Fibroblast of the aortic adventitia (primary cell): Measurements from ENCODE around the gene KCNJ15. TPM values are rescaled to one million over a fixed set of nuclear protein-coding genes. Genes with fewer than 3 reads are reported as not detected.
A peak's percentile ranks its signal among the peaks of the same experiment; 100 is the strongest.
"Not testable (repeated sequence)": the region's sequence is repeated elsewhere in the genome, so short reads cannot be mapped to it uniquely, and the experiment has no call there.

Source experiments
- DNase-seq: peaks from one replicate; pipeline ENCODE4 v3.0.0-alpha.2; 2010; ENCODE audit warnings: low read depth
- H3K4me3 ChIP-seq: 2 replicates; pipeline ENCODE4 v1.5.1; 2011; ENCODE audit warnings: low read depth, mild to moderate bottlenecking, control low read depth, low read length, moderate library complexity
- CTCF ChIP-seq: IDR thresholded peaks from 2 replicates; pipeline ENCODE4 v1.5.1; 2011; ENCODE audit warnings: mild to moderate bottlenecking, low read length, control low read depth, inconsistent platforms; ENCODE audit not compliant: insufficient read depth
- total RNA-seq: library from RNA; depleted of rRNA; stranded (reverse); fragments of >200 nt; gene quantifications from 2 replicates; pipeline ENCODE4 v1.2.3, GENCODE V29; 2012; ENCODE audit warnings: low replicate concordance

KCNJ15 gene
- total RNA-seq, 1 donor = 0.36 TPM

- no peak overlapping the region for H3K4me3 ChIP-seq
- no peak for DNase-seq
- no peak for TF ChIP-seq CTCF
These were observed 22.2 kb upstream of the KCNJ15 start for GRCh38 chr21:38234395-38235142.

- H3K4me3 ChIP-seq = not testable (repeated sequence)
These were observed 21.5 kb upstream of the KCNJ15 start for GRCh38 chr21:38235251-38235650.

GRCh38 chr21:38236232-38236631 is 20.6 kb upstream of the KCNJ15 start:
- H3K4me3 ChIP-seq = no peak overlapping the region
- DNase-seq = no peak
- no peak for TF ChIP-seq CTCF

More at GRCh38 chr21:38235251-38235650, 21.5 kb upstream of the KCNJ15 start:
- not testable (repeated sequence) for DNase-seq

GRCh38 chr21:38239672-38240071 is 17.1 kb upstream of the KCNJ15 start:
- no peak for DNase-seq
- H3K4me3 ChIP-seq = no peak overlapping the region
- no peak for TF ChIP-seq CTCF

GRCh38 chr21:38240129-38240528 is 16.7 kb upstream of the KCNJ15 start:
- no peak for DNase-seq
- TF ChIP-seq CTCF = no peak
- H3K4me3 ChIP-seq = no peak overlapping the region

GRCh38 chr21:38241029-38241740 is 15.6 kb upstream of the KCNJ15 start:
- TF ChIP-seq CTCF = no peak
- no peak overlapping the region for H3K4me3 ChIP-seq
- peak; percentile 75 for DNase-seq

GRCh38 chr21:38242061-38242460 is 14.7 kb upstream of the KCNJ15 start:
- DNase-seq = no peak
- H3K4me3 ChIP-seq = no peak overlapping the region
- TF ChIP-seq CTCF = no peak
